SK-N-SH (cell line): ENCODE results near the gene CELF4. TPM values are rescaled to one million over a fixed set of nuclear protein-coding genes. Genes with fewer than 3 reads are reported as not detected.

Experiments
- CTCF ChIA-PET: fragments of 300-600, 350-600 bp; formaldehyde crosslinking; extraction: SDS; loops from one replicate; lab custom pipeline; 2021; lab: Yijun Ruan, JAX
- POLR2A ChIA-PET: fragments of 350-600 bp; sonication (Branson Sonifier 250); formaldehyde crosslinking; extraction: SDS; loops from one replicate; lab custom pipeline; 2020; ENCODE audit warnings: antibody characterized with exemption, inconsistent platforms; lab: Yijun Ruan, JAX
- DNase-seq: peaks from one replicate; pipeline ENCODE4 v3.0.0; 2012
- H2AFZ ChIP-seq: fragments of 200-600 bp; sonication (generic); 2 replicates; pipeline ENCODE4 v1.8.1; 2016; ENCODE audit warnings: antibody characterized with exemption, mild to moderate bottlenecking, low read depth
- H3F3A ChIP-seq: fragments of 200-600 bp; sonication (generic); replicated peaks from 2 replicates; pipeline ENCODE3; 2016; ENCODE audit warnings: antibody characterized with exemption, mild to moderate bottlenecking; ENCODE audit not compliant: insufficient read depth
- H3K27ac ChIP-seq, 2 experiments: fragments of 200-500 bp in 1 of 2; fragments of 200-600 bp in 1 of 2; sonication (Bioruptor generic) in 1 of 2; sonication (generic), shearing (Covaris generic) in 1 of 2; 2 replicates each; pipeline versions ENCODE4 v1.5.1 to v1.6.1; 2014 to 2016; ENCODE audit warnings: low read depth in 2 of 2, inconsistent platforms in 1 of 2, low read length in 1 of 2, mild to moderate bottlenecking in 1 of 2, mixed read lengths in 1 of 2
- H3K27me3 ChIP-seq: fragments of 200-600 bp; sonication (generic), shearing (Covaris generic); 2 replicates; pipeline ENCODE4 v1.6.1; 2016; ENCODE audit warnings: mixed run types; ENCODE audit not compliant: insufficient read depth
- H3K36me3 ChIP-seq, 2 experiments: fragments of 200-500 bp in 1 of 2; fragments of 200-600 bp in 1 of 2; sonication (Bioruptor generic) in 1 of 2; sonication (generic) in 1 of 2; replicated peaks in 1 of 2; 2 replicates each; pipeline versions ENCODE3 to v1.5.1; 2014 to 2016; ENCODE audit warnings: low read length in 1 of 2, mild to moderate bottlenecking in 1 of 2; ENCODE audit not compliant: insufficient read depth in 2 of 2, control insufficient read depth in 1 of 2
- H3K4me1 ChIP-seq, 2 experiments: fragments of 200-500 bp in 1 of 2; fragments of 200-600 bp in 1 of 2; sonication (Bioruptor generic) in 1 of 2; sonication (generic), shearing (Covaris generic) in 1 of 2; 2 replicates each; pipeline versions ENCODE4 v1.5.1 to v1.6.1; 2014 to 2016; ENCODE audit warnings: low read depth in 1 of 2, low read length in 1 of 2, mixed run types in 1 of 2; ENCODE audit not compliant: insufficient read depth in 2 of 2, control insufficient read depth in 1 of 2
- H3K4me2 ChIP-seq: fragments of 200-600 bp; sonication (generic), shearing (Covaris generic); 2 replicates; pipeline ENCODE4 v1.6.1; 2017; ENCODE audit warnings: mixed run types
- H3K4me3 ChIP-seq, 2 experiments: fragments of 200-500 bp in 1 of 2; fragments of 200-600 bp in 1 of 2; sonication (Bioruptor generic) in 1 of 2; sonication (generic), shearing (Covaris generic) in 1 of 2; 2 replicates each; pipeline versions ENCODE4 v1.5.1 to v1.8.1; 2014 to 2016; ENCODE audit warnings: low read depth in 2 of 2, inconsistent platforms in 1 of 2, low read length in 1 of 2, mild to moderate bottlenecking in 1 of 2, mixed read lengths in 1 of 2, moderate library complexity in 1 of 2
- H3K79me2 ChIP-seq: fragments of 200-600 bp; sonication (generic); 2 replicates; pipeline ENCODE4 v1.8.1; 2017; ENCODE audit warnings: mild to moderate bottlenecking; ENCODE audit not compliant: insufficient read depth
- H3K9ac ChIP-seq: fragments of 200-600 bp; sonication (generic); 2 replicates; pipeline ENCODE4 v1.6.1; 2017; ENCODE audit warnings: mixed run types
- H3K9me2 ChIP-seq: fragments of 200-600 bp; sonication (generic); 2 replicates; pipeline ENCODE4 v1.6.1; 2017; ENCODE audit warnings: mixed run types
- H3K9me3 ChIP-seq: fragments of 200-600 bp; sonication (generic); 2 replicates; pipeline ENCODE4 v1.6.1; 2017; ENCODE audit warnings: mixed run types, mild to moderate bottlenecking, moderate library complexity
- H4K20me1 ChIP-seq: fragments of 200-600 bp; sonication (generic); 2 replicates; pipeline ENCODE4 v1.6.1; 2017; ENCODE audit warnings: mild to moderate bottlenecking, mixed run types; ENCODE audit not compliant: insufficient read depth
- CHD2 ChIP-seq: fragments of 150-350 bp; IDR thresholded peaks from 2 replicates; pipeline ENCODE4 v1.6.1; 2018; ENCODE audit warnings: low read length; ENCODE audit not compliant: partially characterized antibody
- EP300 ChIP-seq, 2 experiments: IDR thresholded peaks; 2 replicates each; pipeline versions ENCODE4 v1.4.0 to v1.6.1; 2012; ENCODE audit warnings: borderline replicate concordance in 1 of 2, low read depth in 1 of 2, low read length in 1 of 2
- EZH2phosphoT487 ChIP-seq: fragments of 200-600 bp; sonication (generic); IDR thresholded peaks from 2 replicates; pipeline ENCODE4 v1.6.1; 2017; ENCODE audit warnings: low read depth, mixed run types, mild to moderate bottlenecking, antibody characterized with exemption, moderate library complexity, borderline replicate concordance
- GABPA ChIP-seq: IDR thresholded peaks from 2 replicates; pipeline ENCODE4 v1.4.0; 2012; ENCODE audit warnings: low read depth, mild to moderate bottlenecking
- GATA2 ChIP-seq: sonication (generic); formaldehyde crosslinking; IDR thresholded peaks from 2 replicates; pipeline ENCODE4 v1.5.0; 2020; ENCODE audit warnings: mild to moderate bottlenecking, missing genetic modification reagents
- IRF3 ChIP-seq: fragments of 150-350 bp; IDR thresholded peaks from 2 replicates; pipeline ENCODE4 v1.6.1; 2016; ENCODE audit warnings: mild to moderate bottlenecking, low read depth, low read length
- MAX ChIP-seq: IDR thresholded peaks from 2 replicates; pipeline ENCODE4 v1.4.0; 2012; ENCODE audit warnings: low read depth
- MXI1 ChIP-seq: IDR thresholded peaks from 2 replicates; pipeline ENCODE4 v1.6.1; 2012; ENCODE audit warnings: mild to moderate bottlenecking, low read depth, low read length, improper control_type of control experiment
- NRF1 ChIP-seq: IDR thresholded peaks from 2 replicates; pipeline ENCODE4 v1.6.1; 2012; ENCODE audit warnings: low read depth, mild to moderate bottlenecking, low read length
- PBX3 ChIP-seq: IDR thresholded peaks from 2 replicates; pipeline ENCODE4; 2012
- POLR2AphosphoS5 ChIP-seq: IDR thresholded peaks from 2 replicates; pipeline ENCODE4 v1.6.1; 2012; ENCODE audit warnings: low read depth, low read length
- RCOR1 ChIP-seq: fragments of 150-350 bp; IDR thresholded peaks from 2 replicates; pipeline ENCODE4 v1.6.1; 2017; ENCODE audit warnings: antibody characterized with exemption, low read length
- RFX5 ChIP-seq: IDR thresholded peaks from 2 replicates; pipeline ENCODE4 v1.6.1; 2012; ENCODE audit warnings: mild to moderate bottlenecking, improper control_type of control experiment, low read length
- RXRA ChIP-seq: IDR thresholded peaks from 2 replicates; pipeline ENCODE4 v1.4.0; 2012; ENCODE audit warnings: low read depth, mild to moderate bottlenecking, borderline replicate concordance
- SIN3A ChIP-seq: IDR thresholded peaks from 2 replicates; pipeline ENCODE4 v1.6.1; 2012; ENCODE audit warnings: low read depth, mild to moderate bottlenecking, low read length, moderate library complexity, borderline replicate concordance
- TAF1 ChIP-seq: IDR thresholded peaks from 2 replicates; pipeline ENCODE4 v1.6.1; 2012; ENCODE audit warnings: low read depth, mild to moderate bottlenecking, low read length, moderate library complexity, borderline replicate concordance
- TCF12 ChIP-seq: IDR thresholded peaks from 2 replicates; pipeline ENCODE4 v1.4.0; 2012
- TEAD4 ChIP-seq: IDR thresholded peaks from 2 replicates; pipeline ENCODE4 v1.4.0; 2012; ENCODE audit warnings: mild to moderate bottlenecking, borderline replicate concordance; ENCODE audit not compliant: insufficient read depth
- USF2 ChIP-seq: fragments of 150-350 bp; IDR thresholded peaks from 2 replicates; pipeline ENCODE4 v1.6.1; 2017; ENCODE audit warnings: antibody characterized with exemption, low read length, low read depth, borderline replicate concordance
- YY1 ChIP-seq: IDR thresholded peaks from 2 replicates; pipeline ENCODE4 v1.4.0; 2012; ENCODE audit warnings: low read depth, mild to moderate bottlenecking
- ZBTB33 ChIP-seq: IDR thresholded peaks from 2 replicates; pipeline ENCODE4 v1.4.0; 2012; ENCODE audit warnings: low read depth, borderline replicate concordance
- WGBS: methylation state at CpG from one replicate; pipeline ENCODE4 v1.1.6; 2017; ENCODE audit warnings: low lambda C conversion rate; 5-methylcytosine and 5-hydroxymethylcytosine counted together
- polyA plus RNA-seq, 3 experiments: library from polyadenylated mRNA; depleted of rRNA; stranded (reverse); fragments of >200 nt; gene quantifications; 2 replicates each; pipeline ENCODE4 v1.2.3, GENCODE V29; 2012

The CELF4 gene
- polyA plus RNA-seq, 1 of the 3 experiments (the other 2 are of a cell fraction), result 0.26 TPM

- no peak overlapping the region for H3K9ac ChIP-seq
- WGBS, result 62% methylated on average over 8 of the region's 9 CpGs
- TF ChIP-seq MAX (no peak), TCF12 (no peak), IRF3 (no peak), POLR2AphosphoS5 (no peak), GABPA (no peak), CHD2 (no peak), PBX3 (no peak), RCOR1 (no peak), NRF1 (no peak), RXRA (no peak), EP300 (IDR thresholded peaks at IDR 0.05; ENCODE audit: borderline replicate concordance in 1 of 2, low read depth in 1 of 2, low read length in 1 of 2) (no peak), GATA2 (CRISPR knock-in tag) (no peak), ZBTB33 (no peak)
- H3F3A ChIP-seq, result no peaks in the 10 kb centered on the region
- no peak for DNase-seq
- H3K79me2 ChIP-seq, result no peaks in the 10 kb centered on the region
- H3K4me2 ChIP-seq, result no peak overlapping the region
- H3K4me3 ChIP-seq, result no peak overlapping the region
- peaks cover 0 to 15% of the 10 kb centered on the region in 2 experiments; a peak in 1 of 4 replicates for H3K4me1 ChIP-seq
- H3K9me2 ChIP-seq, result no peaks in the 10 kb centered on the region
- no peaks in the 10 kb centered on the region for H3K27me3 ChIP-seq
- H2AFZ ChIP-seq, result no peak overlapping the region
- H3K27ac ChIP-seq, result no peak overlapping the region
- ChIA-PET CTCF (interaction anchor here (1.0 to 1.9 kb wide), 4 partner anchors 10 to 428 kb away, joined by 3 to 10 read pairs (median 3); no protein-coding TSS in a partner anchor), POLR2A (no interaction called here)
- H4K20me1 ChIP-seq, result no peaks in the 10 kb centered on the region
- H3K9me3 ChIP-seq, result no peaks in the 10 kb centered on the region
- H3K36me3 ChIP-seq, result no peaks in the 10 kb centered on the region
These were observed 214.5 kb downstream of the CELF4 start for GRCh38 chr18:37351110-37351509.

GRCh38 chr18:37348729-37349128, 216.9 kb downstream of the CELF4 start:
- Histone ChIP-seq H3K4me3 (no peak overlapping the region), H3K79me2 (no peaks in the 10 kb centered on the region), H3K27ac (no peak overlapping the region), H2AFZ (no peak overlapping the region), H3K4me1 (peaks cover 0 to 13% of the 10 kb centered on the region in 2 experiments; a peak in 1 of 4 replicates), H3F3A (no peaks in the 10 kb centered on the region), H3K9ac (no peak overlapping the region), H3K4me2 (no peak overlapping the region), H3K27me3 (no peaks in the 10 kb centered on the region), H3K9me3 (no peaks in the 10 kb centered on the region), H4K20me1 (no peaks in the 10 kb centered on the region), H3K9me2 (no peaks in the 10 kb centered on the region), H3K36me3 (no peaks in the 10 kb centered on the region)
- 40% methylated on average over 2 of the region's 2 CpGs for WGBS
- ChIA-PET CTCF (no interaction called here), POLR2A (no interaction called here)
- no peak for DNase-seq
- TF ChIP-seq RCOR1 (no peak), TEAD4 (no peak), IRF3 (no peak), RXRA (no peak), GATA2 (CRISPR knock-in tag) (no peak), SIN3A (no peak), TAF1 (no peak), NRF1 (no peak), MXI1 (no peak), USF2 (no peak), YY1 (no peak), RFX5 (no peak), EZH2phosphoT487 (no peak)
